CD14-positive monocyte (primary cell): Measurements from ENCODE around the gene NCR3LG1. TPM values are rescaled to one million over a fixed set of nuclear protein-coding genes. Genes with fewer than 3 reads are reported as not detected.

Experiments used
- DNase-seq, 3 donors: peaks; one replicate each; pipeline ENCODE4 v3.0.0-alpha.2; 2011 to 2022
- H2AFZ ChIP-seq: 2 replicates; pipeline ENCODE4 v1.6.0; 2012; ENCODE audit warnings: mild to moderate bottlenecking, low read depth, low read length, inconsistent platforms; ENCODE audit not compliant: insufficient read depth, poor library complexity, severe bottlenecking
- H3K27ac ChIP-seq, 2 donors: 1 replicate in 1 of 2; 2 replicates in 1 of 2; pipeline ENCODE4 v1.5.1; 2012 to 2013; ENCODE audit warnings: low read length in 2 of 2, control low read depth in 1 of 2, inconsistent platforms in 1 of 2, low read depth in 1 of 2, mild to moderate bottlenecking in 1 of 2
- H3K27me3 ChIP-seq, 2 donors: one replicate each; pipeline versions ENCODE4 v1.6.0 to v1.6.1; 2011 to 2013; ENCODE audit warnings: low read length in 2 of 2; ENCODE audit not compliant: control insufficient read depth in 2 of 2, insufficient read depth in 2 of 2
- H3K36me3 ChIP-seq, 2 donors: replicated peaks in 1 of 2; 1 replicate in 1 of 2; 2 replicates in 1 of 2; pipeline versions ENCODE4 v1.5.1 to v1.6.1; 2012 to 2013; ENCODE audit warnings: low read length in 2 of 2, control low read depth in 1 of 2, inconsistent platforms in 1 of 2, mild to moderate bottlenecking in 1 of 2; ENCODE audit not compliant: insufficient read depth in 2 of 2, control insufficient read depth in 1 of 2
- H3K4me1 ChIP-seq, 2 donors: 1 replicate in 1 of 2; 2 replicates in 1 of 2; pipeline versions ENCODE4 v1.5.1 to v1.6.1; 2012 to 2013; ENCODE audit warnings: low read length in 2 of 2, control low read depth in 1 of 2, inconsistent platforms in 1 of 2, mild to moderate bottlenecking in 1 of 2, moderate library complexity in 1 of 2; ENCODE audit not compliant: insufficient read depth in 2 of 2, control insufficient read depth in 1 of 2
- H3K4me2 ChIP-seq: replicated peaks from 2 replicates; pipeline ENCODE3; 2012; ENCODE audit warnings: low read length, moderate library complexity, mild to moderate bottlenecking; ENCODE audit not compliant: poor library complexity, severe bottlenecking; ENCODE audit errors: extremely low read depth
- H3K4me3 ChIP-seq, 3 experiments: fragments of 200-600 bp in 1 of 3; sonication (generic) in 1 of 3; replicated peaks in 1 of 3; 1 replicate in 2 of 3; 2 replicates in 1 of 3; pipeline ENCODE4 v1.5.1; 2011 to 2013; ENCODE audit warnings: low read length in 3 of 3, mild to moderate bottlenecking in 3 of 3, control low read depth in 2 of 3, low read depth in 2 of 3, inconsistent platforms in 1 of 3, moderate library complexity in 1 of 3
- H3K79me2 ChIP-seq: 2 replicates; pipeline ENCODE4 v1.6.0; 2012; ENCODE audit warnings: mild to moderate bottlenecking, control low read depth, inconsistent platforms, low read length, moderate library complexity; ENCODE audit not compliant: insufficient read depth
- H3K9ac ChIP-seq: 2 replicates; pipeline ENCODE4 v1.6.0; 2017; ENCODE audit warnings: low read length, mild to moderate bottlenecking; ENCODE audit not compliant: insufficient read depth, poor library complexity, severe bottlenecking
- H3K9me3 ChIP-seq, 2 donors: replicated peaks in 1 of 2; 1 replicate in 1 of 2; 2 replicates in 1 of 2; pipeline versions ENCODE4 v1.5.1 to v1.6.1; 2012 to 2013; ENCODE audit warnings: low read length in 2 of 2, control low read depth in 1 of 2; ENCODE audit not compliant: control insufficient read depth in 1 of 2, insufficient read depth in 1 of 2
- H4K20me1 ChIP-seq: 2 replicates; pipeline ENCODE4 v1.6.0; 2012; ENCODE audit warnings: mild to moderate bottlenecking, low read length, control low read depth, moderate library complexity; ENCODE audit not compliant: insufficient read depth
- H3K27ac Mint-ChIP-seq, 7 donors: one replicate each; pipeline ENCODE4 v1.8.0; 2020; ENCODE audit warnings: mild to moderate bottlenecking in 7 of 7, mixed read lengths in 7 of 7, moderate library complexity in 6 of 7, inconsistent platforms in 2 of 7
- H3K27me3 Mint-ChIP-seq, 3 donors: one replicate each; pipeline ENCODE4 v1.8.0; 2021 to 2022; ENCODE audit warnings: low read depth in 3 of 3, mild to moderate bottlenecking in 3 of 3, mixed read lengths in 3 of 3, moderate library complexity in 3 of 3, inconsistent platforms in 1 of 3
- H3K36me3 Mint-ChIP-seq, 2 donors: one replicate each; pipeline ENCODE4 v1.8.0; 2020; ENCODE audit warnings: mixed read lengths in 2 of 2, inconsistent platforms in 1 of 2, mild to moderate bottlenecking in 1 of 2
- H3K4me1 Mint-ChIP-seq: one replicate; pipeline ENCODE4 v1.8.0; 2020; ENCODE audit warnings: mild to moderate bottlenecking, mixed read lengths
- H3K4me3 Mint-ChIP-seq, 2 donors: one replicate each; pipeline ENCODE4 v1.8.0; 2020; ENCODE audit warnings: mild to moderate bottlenecking in 2 of 2, mixed read lengths in 2 of 2, moderate library complexity in 1 of 2
- H3K9me3 Mint-ChIP-seq, 7 donors: one replicate each; pipeline ENCODE4 v1.8.0; 2020 to 2022; ENCODE audit warnings: mixed read lengths in 7 of 7, mild to moderate bottlenecking in 6 of 7, moderate library complexity in 6 of 7, inconsistent platforms in 2 of 7
- CTCF ChIP-seq: fragments of 200-600 bp; IDR thresholded peaks from one replicate; pipeline ENCODE4 v1.8.0; 2022; ENCODE audit warnings: antibody characterized with exemption, mild to moderate bottlenecking
- WGBS: methylation state at CpG from one replicate; pipeline ENCODE4 v1.1.5; 2013; ENCODE audit warnings: missing lambda C conversion rate; ENCODE audit not compliant: insufficient coverage; 5-methylcytosine and 5-hydroxymethylcytosine counted together
- intact Hi-C, 2 donors: fragments of 100-400 bp; cut with micrococcal nuclease; formaldehyde crosslinking; loops; one replicate each; pipeline versions ENCODE4 v1.15.0 to v1.15.1; 2023
- polyA plus RNA-seq, 3 donors: library from polyadenylated mRNA; depleted of rRNA in 1 of 3; unstranded in 2 of 3; stranded (reverse) in 1 of 3; fragments of 300-500 nt in 2 of 3; fragments of >200 nt in 1 of 3; fragmentation: Illumina TruSeq in 2 of 3; gene quantifications; 1 replicate in 2 of 3; 2 replicates in 1 of 3; pipeline ENCODE4 v1.2.3, GENCODE V29; 2012 to 2021

The NCR3LG1 gene
- polyA plus RNA-seq, 3 donors, result 0.05 to 1.1 (median 0.15) TPM

- H4K20me1 ChIP-seq, result no peaks in the 10 kb centered on the region
- H3K79me2 ChIP-seq, result no peaks in the 10 kb centered on the region
- H3K4me1 Mint-ChIP-seq, result no peaks in the 10 kb centered on the region
- no peak overlapping the region for H3K4me3 Mint-ChIP-seq
- H3K9me3 Mint-ChIP-seq, result peaks cover 0 to 2% (median 0%) of the 10 kb centered on the region in 7 donors
- H3K36me3 ChIP-seq, result no peaks in the 10 kb centered on the region
- peak overlapping the region in 1 of 7 donors; percentile 20 for H3K27ac Mint-ChIP-seq
- H2AFZ ChIP-seq, result no peak overlapping the region
- H3K9me3 ChIP-seq, result no peaks in the 10 kb centered on the region
- no peak overlapping the region for H3K27ac ChIP-seq
- no peak overlapping the region for H3K4me3 ChIP-seq
- no peaks in the 10 kb centered on the region for H3K27me3 ChIP-seq
- H3K9ac ChIP-seq, result no peak overlapping the region
- DNase-seq, result no peak
- intact Hi-C loops, result no loop called here
- no peaks in the 10 kb centered on the region for H3K36me3 Mint-ChIP-seq
- WGBS, result 79% methylated on average over 4 of the region's 8 CpGs
- H3K27me3 Mint-ChIP-seq, result peaks cover 0 to 4% (median 3%) of the 10 kb centered on the region in 3 donors
- no peaks in the 10 kb centered on the region for H3K4me1 ChIP-seq
- TF ChIP-seq CTCF, result no peak
- no peak overlapping the region for H3K4me2 ChIP-seq
These were observed 62.7 kb downstream of the NCR3LG1 start for GRCh38 chr11:17414317-17414737.

- Mint-ChIP-seq H3K9me3 (peaks cover 0 to 2% (median 0%) of the 10 kb centered on the region in 7 donors), H3K36me3 (no peaks in the 10 kb centered on the region), H3K27me3 (peaks cover 1 to 4% (median 3%) of the 10 kb centered on the region in 3 donors), H3K4me1 (no peaks in the 10 kb centered on the region), H3K4me3 (no peak overlapping the region), H3K27ac (no peak overlapping the region)
- TF ChIP-seq CTCF, result no peak
- intact Hi-C loops, result no loop called here
- DNase-seq, result no peak
- Histone ChIP-seq H3K27ac (no peak overlapping the region), H3K36me3 (no peaks in the 10 kb centered on the region), H2AFZ (no peak overlapping the region), H3K9ac (no peak overlapping the region), H3K79me2 (no peaks in the 10 kb centered on the region), H3K9me3 (no peaks in the 10 kb centered on the region), H3K4me1 (no peaks in the 10 kb centered on the region), H3K27me3 (no peaks in the 10 kb centered on the region), H3K4me3 (no peak overlapping the region), H4K20me1 (no peaks in the 10 kb centered on the region), H3K4me2 (no peak overlapping the region)
- WGBS, result 95% methylated on average over 4 of the region's 5 CpGs
These were observed 63.4 kb downstream of the NCR3LG1 start for GRCh38 chr11:17414992-17415391.
